Measurements from ENCODE around the gene NR2C2.

Gene NR2C2

DNA sequence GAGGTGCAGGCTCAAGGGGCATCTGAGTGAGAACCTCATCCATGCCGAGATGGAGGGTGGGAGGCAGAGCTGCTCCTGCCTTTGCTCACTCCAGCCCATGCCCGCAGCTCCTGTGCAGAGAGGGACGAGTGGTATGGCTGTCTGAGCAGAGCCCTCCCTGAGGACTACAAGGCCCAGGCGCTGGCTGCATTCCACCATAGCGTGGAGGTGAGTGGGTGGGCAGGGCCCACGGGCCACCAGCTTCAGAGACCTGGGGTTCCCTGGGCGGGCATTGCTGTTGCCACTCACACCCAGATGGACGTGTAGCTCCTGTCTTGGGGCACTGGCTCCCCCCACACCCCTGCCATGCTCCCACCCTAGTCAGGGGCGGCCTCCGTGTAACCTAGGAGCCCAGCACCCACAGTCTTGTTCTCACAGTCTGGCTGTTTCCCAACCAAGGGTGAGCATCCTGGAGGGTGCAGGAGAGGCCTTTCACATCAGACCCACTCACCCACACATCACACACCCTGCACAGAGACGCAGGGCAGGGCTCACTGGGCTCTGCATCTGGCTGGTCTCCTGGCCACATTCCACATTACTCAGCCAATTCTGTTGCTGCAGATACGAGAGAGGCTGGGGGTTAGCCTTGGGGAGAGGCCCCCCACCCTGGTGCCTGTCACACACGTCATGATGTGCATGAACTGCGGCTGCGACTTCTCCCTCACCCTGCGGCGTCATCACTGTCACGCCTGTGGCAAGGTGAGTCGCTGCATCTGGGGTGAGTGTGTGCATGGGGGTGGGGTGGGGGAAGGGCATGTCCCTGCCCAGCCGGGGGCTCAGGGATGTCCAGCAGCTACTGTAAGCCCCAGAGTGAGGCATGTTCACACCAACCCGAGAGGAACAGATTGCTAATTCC lies 25.3 kb upstream of the NR2C2 start:
- DNase-seq = no peak

DNA sequence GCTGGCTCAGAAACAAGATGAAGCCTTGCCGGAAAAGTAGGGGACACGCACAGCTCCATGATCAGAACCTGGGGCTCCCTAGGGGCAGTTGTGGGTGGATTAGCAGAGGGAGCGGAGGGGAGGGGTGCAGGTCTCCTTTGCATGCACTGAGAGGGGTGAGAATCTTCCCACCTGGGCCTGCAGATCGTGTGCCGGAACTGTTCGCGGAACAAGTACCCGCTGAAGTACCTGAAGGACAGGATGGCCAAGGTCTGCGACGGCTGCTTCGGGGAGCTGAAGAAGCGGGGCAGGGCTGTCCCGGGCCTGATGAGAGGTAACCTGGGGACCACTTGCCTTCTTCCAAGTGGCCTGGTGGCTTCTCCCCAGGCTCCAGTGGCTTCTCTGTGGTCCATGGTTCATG lies 24.5 kb upstream of the NR2C2 start:
- DNase-seq = no peak

DNA sequence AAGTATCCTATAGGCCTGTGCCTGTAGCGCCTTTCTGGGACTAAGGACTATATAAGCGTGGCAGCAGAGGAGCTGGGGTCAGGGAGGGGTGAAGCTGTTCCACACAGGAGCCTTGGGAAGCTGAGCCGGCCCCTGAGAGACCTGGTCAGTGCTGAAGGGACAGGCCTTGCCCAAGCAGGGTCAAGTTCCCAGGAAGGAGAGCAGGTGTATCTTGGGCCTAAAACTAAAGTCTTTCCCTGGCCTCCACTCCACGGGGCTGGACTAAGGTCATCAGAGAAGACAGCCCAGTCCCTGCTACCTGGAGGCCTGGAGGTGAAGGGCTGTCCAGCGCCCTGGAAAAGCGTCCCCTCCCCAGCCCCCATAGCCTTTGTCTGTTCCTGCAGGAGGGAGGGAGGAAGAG lies 23.9 kb upstream of the NR2C2 start:
- no peak for DNase-seq

DNA sequence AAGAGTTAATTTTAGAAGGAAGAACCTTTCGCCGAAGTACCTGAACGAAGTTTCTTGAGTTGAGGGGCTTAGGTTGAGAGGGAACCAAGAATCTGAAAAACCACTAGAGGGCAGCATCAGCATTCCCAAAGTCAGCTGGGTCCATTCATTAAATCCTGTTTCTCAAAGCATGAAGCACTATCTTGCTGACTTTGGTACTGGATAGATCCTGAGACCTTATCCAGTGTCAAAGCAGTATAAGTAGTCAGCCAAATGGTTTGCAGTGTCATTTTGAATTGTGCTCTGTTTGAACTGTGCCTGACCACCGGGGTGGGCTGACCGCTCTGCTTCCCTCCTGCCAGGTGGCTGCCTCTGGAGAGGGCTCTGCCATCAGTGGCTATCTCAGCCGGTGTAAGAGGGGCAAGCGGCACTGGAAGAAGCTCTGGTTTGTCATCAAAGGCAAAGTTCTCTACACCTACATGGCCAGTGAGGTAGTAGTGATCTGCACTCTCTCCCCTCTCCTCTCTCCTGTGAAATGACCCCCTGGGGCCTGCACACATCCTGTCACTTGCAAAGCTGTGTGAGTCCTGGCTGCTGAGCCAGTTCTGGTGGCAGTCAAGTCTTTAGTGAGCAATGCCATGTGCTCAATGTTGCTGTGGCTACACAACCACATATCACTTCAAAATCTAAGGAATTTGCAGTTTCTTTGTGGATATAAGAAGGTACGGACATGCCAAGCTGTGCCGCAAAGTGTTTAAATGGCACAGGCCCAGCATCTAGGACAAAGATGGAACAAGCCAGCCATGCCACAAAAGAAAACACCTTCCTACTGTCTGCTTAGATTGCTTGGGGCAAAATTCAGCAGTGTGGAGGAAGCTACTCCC lies 21.4 kb upstream of the NR2C2 start:
- DNase-seq = peak; percentile 24 to 57

DNA sequence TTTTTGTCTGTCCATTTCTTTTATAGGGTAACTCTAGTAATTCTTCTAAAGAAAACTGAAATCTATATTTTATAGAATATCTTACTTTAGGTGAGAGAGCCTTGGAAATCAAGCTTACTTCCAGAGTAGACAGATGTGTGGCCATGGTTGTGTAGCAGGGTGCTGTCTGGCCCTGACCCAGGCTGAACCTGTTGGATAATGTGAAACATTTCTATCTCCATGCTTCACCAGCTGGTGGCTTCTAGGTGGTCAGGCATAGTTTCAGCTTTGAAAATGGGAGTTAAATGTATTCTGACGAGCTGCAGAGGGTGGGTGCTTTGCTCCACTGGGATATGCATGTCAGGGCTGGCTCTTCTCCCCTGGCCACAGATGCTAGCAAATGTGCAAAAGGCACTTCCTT lies 20.8 kb upstream of the NR2C2 start:
- DNase-seq = no peak

DNA sequence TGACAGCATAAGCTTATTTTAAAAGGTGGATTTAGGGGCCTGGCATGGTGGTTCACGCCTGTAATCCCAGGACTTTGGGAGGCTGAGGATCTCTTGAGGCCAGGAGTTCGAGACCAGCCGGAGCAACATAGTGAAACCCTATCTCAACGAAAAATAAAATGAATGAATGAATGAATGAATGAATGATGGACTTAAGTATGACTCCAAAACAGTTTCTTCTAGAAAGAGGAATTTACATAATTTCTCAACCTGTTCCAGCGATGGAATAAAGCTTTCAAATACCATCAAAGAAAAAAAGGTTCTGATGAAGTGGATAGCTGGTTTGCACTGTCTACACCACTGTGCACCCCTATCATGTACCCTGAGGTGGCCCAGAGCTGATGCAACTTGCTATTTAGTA lies 20.1 kb upstream of the NR2C2 start:
- no peak for DNase-seq

DNA sequence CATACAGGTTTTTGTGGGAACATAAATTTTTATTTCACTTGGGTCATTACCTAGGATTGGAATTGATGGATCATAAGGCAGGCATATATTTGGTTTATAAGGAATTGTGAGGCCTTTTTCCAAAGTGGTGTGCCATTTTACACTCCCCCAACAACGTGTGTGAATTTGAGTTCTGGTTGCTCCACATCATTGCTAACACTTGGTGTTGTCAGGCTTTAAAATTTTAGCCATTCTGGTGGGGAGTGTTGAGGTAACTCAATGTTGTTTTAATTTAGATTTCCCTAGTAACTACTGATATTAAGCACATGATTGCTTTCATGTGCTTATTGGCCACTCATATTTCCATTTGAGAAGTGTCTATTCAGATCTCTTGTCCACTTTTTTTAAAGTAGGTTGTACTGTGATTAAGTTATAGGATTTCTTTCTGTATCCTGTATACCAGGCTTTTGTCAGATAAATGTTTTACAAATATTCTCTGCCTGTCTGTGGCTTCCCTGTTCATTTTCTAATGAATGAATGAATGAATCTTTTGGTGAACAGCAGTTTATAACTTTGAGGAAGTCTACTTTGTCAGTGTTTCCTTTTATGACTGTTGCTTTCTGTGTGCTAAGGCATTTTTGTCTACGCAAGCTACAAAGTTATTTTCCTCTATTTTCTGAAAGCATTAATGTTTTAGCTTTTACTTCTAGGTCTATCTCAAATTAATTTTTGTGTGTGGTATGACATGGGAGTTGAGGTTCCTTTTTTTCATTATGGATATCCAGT lies 17.9 kb upstream of the NR2C2 start:
- no peak for DNase-seq

DNA sequence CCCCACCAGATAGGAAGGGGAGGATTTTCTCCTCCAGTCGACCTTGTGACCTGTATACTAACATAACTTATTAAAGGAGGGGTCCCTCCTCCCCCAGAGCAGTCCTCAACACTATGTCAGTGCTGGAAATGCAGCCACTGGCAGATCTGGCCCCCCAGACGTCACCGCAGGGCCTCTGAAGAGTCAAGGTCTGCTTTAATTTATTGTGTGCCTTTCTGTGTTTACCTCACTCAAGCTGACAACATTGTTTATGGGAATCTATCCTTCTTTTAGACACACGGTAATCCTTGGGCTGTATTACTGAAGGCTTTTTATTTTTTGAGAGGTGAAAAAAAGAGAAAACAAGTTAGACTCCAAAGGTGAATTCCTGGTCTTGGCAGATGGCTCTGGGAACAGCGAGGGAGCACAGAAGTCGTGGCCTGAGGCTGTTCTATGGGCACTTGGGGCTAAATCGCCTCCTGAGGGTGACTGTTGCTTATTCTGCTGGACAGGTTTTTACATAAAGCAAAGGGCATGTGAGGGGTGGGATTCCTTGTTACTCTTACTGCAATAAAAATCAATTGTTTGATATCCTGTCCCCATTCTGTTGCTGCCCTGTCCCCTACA lies 13.5 kb upstream of the NR2C2 start:
- no peak for DNase-seq

DNA sequence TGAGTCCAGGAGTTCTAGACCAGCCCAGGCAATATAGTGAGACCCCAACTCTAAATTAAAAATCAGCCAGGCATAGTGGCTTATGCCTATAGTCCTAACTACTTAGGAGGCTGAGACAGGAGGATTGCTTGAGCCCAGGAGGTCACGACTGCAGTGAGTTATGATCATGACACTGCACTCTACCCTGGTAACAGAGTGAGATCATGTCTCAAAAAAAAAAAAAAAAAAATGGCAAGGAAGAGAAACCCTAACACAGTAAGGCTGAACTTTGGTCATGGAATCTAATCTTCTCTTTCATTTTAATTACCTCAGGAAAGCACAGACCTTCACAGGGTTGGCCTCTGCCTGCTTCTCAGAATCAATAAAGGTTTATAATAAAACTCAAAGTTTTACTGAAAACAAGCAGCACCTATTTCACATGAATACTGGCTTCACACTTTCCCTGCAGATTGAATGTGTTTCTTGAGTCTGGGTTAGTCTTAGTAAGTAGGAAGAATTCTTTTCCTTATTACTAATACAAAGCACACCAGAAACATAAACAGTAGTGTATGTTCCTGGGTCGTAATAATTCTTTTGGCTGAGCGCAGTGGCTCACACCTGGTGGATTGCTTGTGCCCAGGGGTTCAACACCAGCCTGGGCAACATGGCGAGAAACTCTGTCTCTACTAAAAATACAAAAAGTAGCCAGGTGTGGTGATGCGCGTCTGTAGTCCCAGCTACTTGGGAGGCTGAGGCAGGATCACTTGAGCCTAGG lies 11.6 kb upstream of the NR2C2 start:
- no peak for DNase-seq

DNA sequence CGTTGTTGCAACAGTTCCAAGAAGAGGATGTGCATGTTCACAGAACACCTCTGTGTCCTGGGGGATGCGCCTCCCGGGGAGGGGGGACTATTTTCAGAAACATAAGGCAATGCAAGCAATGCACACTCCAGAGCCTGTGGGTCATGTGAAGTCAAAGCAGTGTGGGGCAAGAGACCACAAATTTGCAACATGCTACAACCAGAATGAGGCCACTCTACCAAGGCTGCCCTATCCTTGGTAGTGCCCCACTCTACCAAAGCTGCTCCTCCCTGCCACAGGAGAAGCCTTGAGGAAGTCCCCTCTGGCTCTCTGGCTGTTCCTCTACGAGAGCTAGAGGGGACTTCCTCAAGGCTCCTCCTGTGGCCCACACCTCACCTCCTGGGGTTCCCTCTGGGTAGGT lies 8.4 kb upstream of the NR2C2 start:
- no peak for DNase-seq

DNA sequence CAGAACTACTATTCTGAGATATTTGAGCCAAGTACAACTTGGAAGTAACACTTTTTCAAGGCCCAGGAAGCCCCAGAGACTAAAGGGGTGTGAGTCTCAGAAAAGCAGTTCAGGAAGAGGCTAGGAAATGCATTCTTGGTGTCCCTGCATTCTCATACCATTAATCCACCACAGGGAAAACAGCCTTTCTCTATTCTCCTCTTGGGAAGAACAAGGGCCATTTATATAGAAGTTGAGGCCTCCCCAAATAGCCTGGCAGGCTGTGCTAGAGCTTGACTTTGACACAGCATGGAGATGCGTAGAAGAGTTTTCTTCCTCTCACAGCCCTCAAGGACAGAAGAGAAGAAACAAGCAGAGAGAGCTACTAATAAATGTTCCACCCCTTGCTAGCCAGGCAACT lies 5.5 kb upstream of the NR2C2 start:
- DNase-seq = no peak

DNA sequence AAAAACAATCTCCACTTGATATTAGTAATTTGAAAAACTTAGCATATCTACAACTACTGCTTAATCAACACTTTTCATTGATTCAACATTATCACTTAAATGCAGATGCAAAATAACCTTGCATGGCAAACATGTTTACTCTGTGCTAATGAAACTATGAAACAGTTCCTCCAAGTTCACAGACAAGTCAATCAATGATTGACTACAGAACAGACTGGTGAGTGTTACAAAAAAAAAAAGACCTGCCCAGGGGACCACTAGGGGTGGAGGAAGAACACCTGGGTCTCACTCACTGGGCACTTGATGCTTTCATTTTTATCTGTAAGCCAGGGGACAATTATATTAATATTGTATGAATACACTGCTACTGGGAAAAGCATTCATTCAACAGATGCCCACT lies 4.3 kb upstream of the NR2C2 start:
- no peak for DNase-seq

DNA sequence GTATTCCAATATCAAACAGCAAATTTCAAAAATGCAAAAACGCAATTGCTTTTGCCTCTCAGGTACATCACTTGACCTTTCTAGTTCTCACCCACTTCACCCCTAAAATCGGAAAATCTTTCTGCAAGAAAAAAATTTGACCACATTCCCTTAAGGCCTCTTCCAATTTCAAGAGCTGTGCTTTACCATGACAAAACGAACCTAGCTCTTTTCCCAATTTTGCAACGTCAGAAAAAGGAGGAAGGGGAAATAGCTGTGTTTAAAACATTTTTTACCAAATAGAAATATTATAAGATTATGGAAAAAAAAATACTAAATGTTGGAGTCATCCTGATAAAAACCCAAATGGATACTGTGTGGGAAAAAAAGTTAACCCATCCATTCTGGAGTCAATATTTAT lies 1.1 kb upstream of the NR2C2 start:
- no peak for DNase-seq

DNA sequence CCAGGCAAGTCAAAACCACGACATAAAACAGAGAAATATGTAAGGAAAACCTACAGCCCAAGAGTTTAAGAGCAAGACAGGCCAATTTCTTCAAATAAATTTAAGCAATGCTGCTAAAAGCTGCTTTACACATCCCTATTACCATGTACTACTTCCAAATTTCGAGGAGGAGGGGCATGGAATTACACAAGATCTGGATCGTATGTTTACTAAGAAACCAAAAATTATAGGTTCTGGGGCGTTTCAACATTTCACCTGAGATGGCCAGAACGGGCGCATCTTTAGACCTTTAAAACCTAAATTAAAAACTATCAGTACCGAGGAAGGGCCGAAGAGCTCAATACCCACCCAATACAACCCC lies 664 bp upstream of the NR2C2 start:
- no peak for DNase-seq

DNA sequence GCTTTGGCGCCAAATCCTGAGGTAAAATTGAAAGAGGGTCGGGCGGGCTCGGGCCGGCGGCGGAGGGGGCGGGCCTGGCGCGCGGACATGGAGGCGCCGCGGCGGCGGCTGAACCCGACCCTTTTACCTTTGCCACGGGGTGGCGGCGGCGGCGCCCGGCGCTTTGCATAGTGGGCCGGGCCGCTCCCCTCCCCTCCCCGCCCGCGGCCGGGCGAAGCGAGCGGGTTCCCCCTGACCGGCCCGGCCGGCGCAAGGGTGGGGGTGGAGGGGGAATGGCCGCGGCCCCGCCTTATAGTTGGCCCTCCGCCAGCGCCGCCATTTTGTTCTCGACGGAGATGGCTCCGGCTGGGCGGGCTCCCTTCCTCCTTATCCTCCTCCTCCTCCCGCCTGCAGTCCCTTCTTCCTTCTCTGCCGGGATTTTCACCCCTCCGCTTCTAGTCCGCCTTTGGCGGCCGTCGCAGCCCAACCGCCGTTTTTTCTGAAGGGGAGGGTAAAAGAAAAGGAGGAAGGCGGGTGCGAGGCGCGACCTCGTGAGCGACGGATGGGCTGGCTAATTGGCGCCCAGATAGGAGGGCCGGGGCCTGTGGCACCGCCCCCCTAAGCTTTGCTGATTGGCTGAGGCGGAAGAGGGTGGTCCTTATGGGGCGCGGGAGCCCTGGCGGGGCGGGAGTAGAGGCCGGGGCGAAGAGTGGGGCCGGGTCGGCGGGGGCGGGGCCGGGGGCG lies 664 bp downstream of the NR2C2 start:
- peak; percentile 95 to 97 for DNase-seq

DNA sequence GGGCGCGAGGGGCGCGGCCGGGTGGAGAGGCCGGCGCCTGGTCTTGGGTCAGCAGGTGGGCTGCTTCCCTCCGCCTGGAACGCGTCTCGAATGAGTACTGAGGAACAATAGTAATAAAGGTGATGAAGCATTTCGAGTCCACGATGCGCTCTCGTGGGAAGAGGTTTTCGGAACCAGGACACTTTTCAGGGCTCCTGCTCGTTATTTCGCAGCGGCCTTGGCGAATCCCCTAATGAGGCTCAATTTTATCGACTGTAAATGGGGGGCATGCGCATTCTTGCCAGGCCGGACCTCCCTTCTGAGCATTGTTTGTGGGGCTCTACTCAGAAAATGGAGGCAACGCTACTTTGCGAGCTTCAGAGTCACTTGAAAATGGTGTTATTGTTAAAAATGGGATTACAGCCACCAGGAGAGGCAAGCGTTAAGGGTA lies 1.2 kb downstream of the NR2C2 start:
- no peak for DNase-seq

DNA sequence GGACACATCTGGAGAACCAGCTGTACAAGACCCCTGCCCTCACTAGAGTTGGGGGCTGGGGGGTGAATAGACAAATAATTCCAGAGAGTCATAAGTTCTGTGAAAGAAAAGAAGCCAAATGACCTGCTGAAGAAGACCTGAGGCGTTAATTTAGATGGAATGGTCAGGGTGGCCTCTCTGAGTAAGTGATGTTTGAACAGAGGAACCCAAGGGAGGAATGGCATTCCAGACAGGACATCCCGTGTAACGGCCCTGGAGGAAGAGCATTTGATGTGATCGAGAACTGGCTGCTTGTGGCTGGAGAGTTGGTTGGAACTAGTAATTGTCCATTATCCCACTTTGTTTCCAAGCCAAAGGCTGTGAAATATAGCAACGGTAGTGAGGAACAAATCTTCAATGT lies 1.7 kb downstream of the NR2C2 start:
- no peak for DNase-seq

DNA sequence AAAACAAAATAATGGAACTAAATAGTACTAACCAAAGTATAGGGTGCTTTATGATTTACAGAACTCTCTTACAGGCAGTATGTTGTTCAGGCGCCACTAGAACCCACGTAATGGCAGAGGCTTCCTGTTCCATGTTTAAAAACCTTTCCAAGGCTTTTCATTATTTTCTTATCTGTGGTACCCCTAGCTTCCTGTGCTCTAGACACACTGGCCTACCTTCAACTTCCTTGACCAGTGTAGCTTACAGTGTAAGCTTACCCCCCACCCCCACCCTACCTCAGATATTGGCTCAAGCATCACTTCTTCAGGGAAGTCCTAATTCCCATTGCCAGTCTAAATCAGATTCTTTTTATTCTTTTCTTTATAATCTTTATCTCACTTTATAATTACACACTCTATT lies 2.9 kb downstream of the NR2C2 start:
- DNase-seq = no peak

DNA sequence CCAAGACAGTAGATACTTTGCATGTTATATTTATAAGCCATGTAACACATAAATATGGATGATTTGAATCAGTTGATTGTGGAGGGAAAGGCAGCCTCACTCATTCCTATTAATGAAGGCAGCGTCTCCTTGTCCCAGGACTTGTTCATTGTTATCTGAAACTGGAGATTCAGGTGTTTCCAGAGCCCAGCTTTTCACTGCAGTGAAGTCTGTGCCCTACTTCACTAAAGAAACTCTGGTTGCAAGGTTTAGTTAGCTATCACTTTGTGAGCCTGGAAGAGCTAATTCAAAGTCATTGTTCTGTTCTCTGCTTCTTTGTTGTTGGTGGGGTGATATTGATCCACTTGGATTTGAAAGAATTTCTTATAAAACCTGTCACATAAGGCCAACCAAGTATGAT lies 9.8 kb downstream of the NR2C2 start:
- DNase-seq = no peak

DNA sequence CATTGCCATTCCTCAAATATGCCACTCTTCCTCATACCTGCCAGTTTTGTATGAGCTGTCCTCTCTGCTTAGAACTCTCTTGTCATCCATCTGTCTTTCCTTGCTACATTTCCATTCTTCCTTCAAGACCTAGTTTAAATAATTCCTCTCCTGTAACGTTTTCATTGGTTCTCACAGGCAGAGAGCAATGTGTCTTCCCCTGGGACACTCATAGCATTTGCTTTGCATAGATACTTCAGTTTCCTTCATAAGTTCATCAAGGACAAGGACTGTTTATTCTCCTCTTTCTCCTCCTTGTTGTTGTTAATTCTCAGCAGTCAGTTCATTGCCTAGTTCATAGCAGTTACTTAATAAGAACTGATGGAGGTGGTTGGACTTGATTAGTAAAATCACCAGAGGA lies 10.5 kb downstream of the NR2C2 start:
- DNase-seq = no peak

DNA sequence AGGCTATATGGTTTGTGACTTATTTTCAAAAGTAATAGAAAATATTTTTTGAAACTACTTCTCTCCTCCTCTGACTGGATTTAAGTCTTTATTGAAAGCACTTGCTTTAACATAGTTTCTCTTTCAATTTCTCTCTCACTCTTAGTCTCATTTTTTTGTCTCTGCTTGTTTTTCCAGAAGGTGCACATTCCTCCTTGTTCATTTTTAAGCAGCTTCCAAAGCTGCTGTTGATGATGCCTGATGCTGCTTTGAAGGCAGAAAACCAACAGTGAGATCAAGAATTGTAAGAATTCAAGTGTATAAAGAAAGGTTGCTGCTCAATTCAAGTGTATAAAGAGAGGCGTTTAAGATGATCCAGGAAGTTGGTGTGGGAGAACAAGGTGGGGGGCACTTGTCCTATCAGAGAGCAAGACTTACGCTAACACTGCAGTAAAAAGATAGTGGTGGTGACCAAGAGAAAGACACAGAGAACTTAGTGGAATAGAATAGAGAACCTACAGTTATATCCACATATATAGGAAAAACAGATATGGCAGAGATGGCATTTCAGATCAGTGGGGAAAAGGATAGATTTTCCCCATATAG lies 12.1 kb downstream of the NR2C2 start:
- peak in 1 of 2 donors; percentile 26 for DNase-seq

All from CD4-positive, alpha-beta T cell treated with Interleukin-4 for 1 hour (primary cell).